HepG2 (cell line): Measurements from ENCODE around the gene ELP4. TPM values are rescaled to one million over a fixed set of nuclear protein-coding genes. Genes with fewer than 3 reads are reported as not detected.

Source experiments
- ATAC-seq: fragments of 200-7000 bp; cut with Tn5 transposase; 3 replicates; pipeline ENCODE4 v1.9.1; 2020; ENCODE audit warnings: mild to moderate bottlenecking, moderate library complexity
- BruUV-seq: library from RNA; stranded (reverse); fragments of 400-500 nt; replicated peaks from 2 replicates; lab custom pipeline; 2021; lab: Mats Ljungman, UMichigan
- CTCF ChIA-PET: fragments of 300-600 bp; formaldehyde crosslinking; extraction: SDS; loops from one replicate; lab custom pipeline; 2021; ENCODE audit warnings: low total read pairs, inconsistent platforms, low intra/inter-chr PET ratio; lab: Yijun Ruan, JAX
- POLR2A ChIA-PET: fragments of 350-600 bp; sonication (Branson Sonifier 250); formaldehyde crosslinking; loops from one replicate; lab custom pipeline; 2020; ENCODE audit warnings: antibody characterized with exemption, inconsistent platforms; lab: Yijun Ruan, JAX
- DNase-seq: peaks from one replicate; pipeline ENCODE4 v3.0.0-alpha.2; 2015; ENCODE audit warnings: low spot score
- FAIRE-seq: peaks from 3 replicates; lab custom pipeline; 2011; peaks lifted over from hg19 to GRCh38; lab: Jason Lieb, UNC
- H2AFZ ChIP-seq: one replicate; pipeline ENCODE4 v1.6.1; 2011; ENCODE audit warnings: low read length, inconsistent platforms
- H3K27ac ChIP-seq: fragments of 300-600 bp; 3 replicates; pipeline ENCODE4 v1.8.0; 2011; ENCODE audit warnings: mixed run types, mild to moderate bottlenecking, mixed read lengths, low read length, inconsistent platforms; ENCODE audit not compliant: insufficient read depth; ENCODE audit errors: extremely low read length
- H3K27me3 ChIP-seq, 2 experiments: fragments of 200-600 bp in 1 of 2; 2 replicates in 1 of 2; 3 replicates in 1 of 2; pipeline versions ENCODE4 v1.6.0 to v1.8.0; 2011; ENCODE audit warnings: low read length in 2 of 2, mild to moderate bottlenecking in 2 of 2, moderate library complexity in 2 of 2, inconsistent platforms in 1 of 2; ENCODE audit not compliant: insufficient read depth in 2 of 2, control insufficient read depth in 1 of 2
- H3K36me3 ChIP-seq, 2 experiments: fragments of 200-600 bp in 1 of 2; replicated peaks in 1 of 2; 2 replicates in 1 of 2; 3 replicates in 1 of 2; pipeline versions ENCODE4 v1.5.1 to v1.8.0; 2011; ENCODE audit warnings: low read length in 2 of 2, inconsistent platforms in 1 of 2; ENCODE audit not compliant: insufficient read depth in 2 of 2, control insufficient read depth in 1 of 2
- H3K4me1 ChIP-seq: 2 replicates; pipeline ENCODE4 v1.5.1; 2012; ENCODE audit warnings: low read length, inconsistent platforms; ENCODE audit not compliant: insufficient read depth
- H3K4me2 ChIP-seq: 2 replicates; pipeline ENCODE4 v1.6.0; 2011; ENCODE audit warnings: low read depth, low read length, inconsistent platforms
- H3K4me3 ChIP-seq, 3 experiments: fragments of 200-600 bp in 1 of 3; sonication (generic), shearing (Covaris generic) in 1 of 3; replicated peaks in 1 of 3; 2 replicates each; pipeline ENCODE4 v1.5.1; 2011 to 2016; ENCODE audit warnings: low read length in 3 of 3, inconsistent platforms in 2 of 3, low read depth in 2 of 3, mild to moderate bottlenecking in 2 of 3, control low read depth in 1 of 3, mixed read lengths in 1 of 3; ENCODE audit not compliant: insufficient read depth in 1 of 3
- H3K79me2 ChIP-seq: one replicate; pipeline ENCODE4 v1.6.1; 2011; ENCODE audit warnings: low read length, inconsistent platforms; ENCODE audit not compliant: insufficient read depth
- H3K9ac ChIP-seq: 2 replicates; pipeline ENCODE4 v1.6.0; 2011; ENCODE audit warnings: mild to moderate bottlenecking, low read depth, low read length, inconsistent platforms; ENCODE audit not compliant: insufficient read depth
- H3K9me3 ChIP-seq: 2 replicates; pipeline ENCODE4 v1.5.1; 2012; ENCODE audit warnings: mild to moderate bottlenecking, low read length
- H4K20me1 ChIP-seq: 2 replicates; pipeline ENCODE4 v1.6.0; 2011; ENCODE audit warnings: inconsistent platforms, mild to moderate bottlenecking, low read length, moderate library complexity; ENCODE audit not compliant: insufficient read depth
- EED ChIP-seq: sonication (generic); formaldehyde crosslinking; IDR thresholded peaks from 2 replicates; pipeline ENCODE4 v1.5.0; 2020; ENCODE audit warnings: mild to moderate bottlenecking, missing genetic modification reagents
- MLLT10 ChIP-seq: sonication (generic); formaldehyde crosslinking; IDR thresholded peaks from 2 replicates; pipeline ENCODE4 v1.4.0; 2020; ENCODE audit warnings: missing genetic modification reagents
- MTF2 ChIP-seq: sonication (generic); formaldehyde crosslinking; IDR thresholded peaks from 2 replicates; pipeline ENCODE4 v1.5.0; 2020; ENCODE audit warnings: missing genetic modification reagents, borderline replicate concordance
- NFRKB ChIP-seq: fragments of 450-650 bp; IDR thresholded peaks from 2 replicates; pipeline ENCODE4 v1.6.1; 2017
- RBAK ChIP-seq: sonication (generic); formaldehyde crosslinking; IDR thresholded peaks from 2 replicates; pipeline ENCODE4 v1.5.1; 2020; ENCODE audit warnings: mild to moderate bottlenecking, missing genetic modification reagents
- REL ChIP-seq: sonication (generic); formaldehyde crosslinking; conservative IDR thresholded peaks from 2 replicates; pipeline ENCODE4 v1.8.0; 2022; ENCODE audit warnings: mild to moderate bottlenecking, missing genetic modification reagents, moderate library complexity
- REPIN1 ChIP-seq: sonication (generic); formaldehyde crosslinking; IDR thresholded peaks from 2 replicates; pipeline ENCODE4 v1.8.0; 2022; ENCODE audit warnings: missing genetic modification reagents, low read depth, mild to moderate bottlenecking, borderline replicate concordance
- TBL1XR1 ChIP-seq: fragments of 150-350 bp; IDR thresholded peaks from 2 replicates; pipeline ENCODE4 v1.6.1; 2014; ENCODE audit warnings: borderline replicate concordance, low read length; ENCODE audit not compliant: partially characterized antibody
- TEAD2 ChIP-seq: sonication (generic); formaldehyde crosslinking; IDR thresholded peaks from 2 replicates; pipeline ENCODE4 v1.9.0; 2021; ENCODE audit warnings: missing genetic modification reagents
- TRIM22 ChIP-seq: fragments of 450-650 bp; IDR thresholded peaks from 2 replicates; pipeline ENCODE4 v1.6.1; 2017
- ZFP62 ChIP-seq: sonication (generic); formaldehyde crosslinking; IDR thresholded peaks from 2 replicates; pipeline ENCODE4 v1.4.0; 2020; ENCODE audit warnings: missing genetic modification reagents
- ZNF589 ChIP-seq: sonication (generic); formaldehyde crosslinking; conservative IDR thresholded peaks from 2 replicates; pipeline ENCODE4 v1.8.0; 2022; ENCODE audit warnings: mild to moderate bottlenecking, moderate library complexity, missing genetic modification reagents
- ZNF644 ChIP-seq: IDR thresholded peaks from 2 replicates; pipeline ENCODE4 v1.6.1; 2016; ENCODE audit warnings: low read depth
- ZNF740 ChIP-seq: sonication (generic); formaldehyde crosslinking; IDR thresholded peaks from 2 replicates; pipeline ENCODE4 v1.4.0; 2020; ENCODE audit warnings: missing genetic modification reagents
- ZNF788 ChIP-seq: sonication (generic); formaldehyde crosslinking; IDR thresholded peaks from 2 replicates; pipeline ENCODE4 v1.5.0; 2020; ENCODE audit warnings: mild to moderate bottlenecking, missing genetic modification reagents, borderline replicate concordance
- whole genome bisulfite sequencing: methylation state at CpG from one replicate; pipeline ENCODE4 v1.1.6; 2017; ENCODE audit warnings: low lambda C conversion rate; 5-methylcytosine and 5-hydroxymethylcytosine counted together
- in situ Hi-C: cut with HindIII; loops from 2 replicates; pipeline ENCODE4 v1.10.0; 2017; ENCODE audit warnings: low pct_unique_long_range_greater_than_20kb; ENCODE audit not compliant: extremely low pct_ligation_motif_present
- intact Hi-C: fragments of 100-400 bp; cut with micrococcal nuclease; formaldehyde crosslinking; loops from one replicate; pipeline ENCODE4 v1.10.0; 2022; ENCODE audit not compliant: unreplicated experiment
- polyA plus RNA-seq, 8 experiments: library from polyadenylated mRNA; depleted of rRNA in 3 of 8; stranded (reverse) in 7 of 8; unstranded in 1 of 8; fragments of >200 nt; fragmentation: Illumina TruSeq in 4 of 8; extraction: Trizol in 4 of 8; gene quantifications; 2 replicates each; pipeline versions ENCODE4 v1.2.1 to v1.2.3, GENCODE V29; 2011 to 2016; ENCODE audit warnings: low read depth in 4 of 8, missing spikeins in 1 of 8, mixed read lengths in 1 of 8; ENCODE audit not compliant: insufficient read depth in 1 of 8
- total RNA-seq, 5 experiments: library from RNA; depleted of rRNA; stranded (reverse); fragments of >200 nt; fragmentation: Illumina TruSeq; extraction: Trizol; gene quantifications; 2 replicates each; pipeline ENCODE4 v1.2.3, GENCODE V29; 2016; ENCODE audit warnings: low read depth in 1 of 5
- TF ChIP-seq, protein P1 (sequence below): sonication (generic); formaldehyde crosslinking; IDR thresholded peaks from 2 replicates; pipeline ENCODE4 v1.8.1; 2023; ENCODE audit warnings: missing genetic modification reagents, mild to moderate bottlenecking, borderline replicate concordance
- TF ChIP-seq, protein P2 (sequence below): sonication (generic); formaldehyde crosslinking; IDR thresholded peaks from 2 replicates; pipeline ENCODE4 v1.4.0; 2020; ENCODE audit warnings: missing genetic modification reagents, borderline replicate concordance

The ELP4 gene
- total and polyA plus RNA-seq, 2 of the 13 experiments (the other 11 are each of a cell fraction or from before 2014, with no cell fraction given), result 12.8 to 19.1 TPM

- in situ Hi-C loops, result no loop called here
- TF ChIP-seq REL (CRISPR knock-in tag), result no peak
- no peak for TF ChIP-seq MLLT10
- TF ChIP-seq MTF2 (CRISPR knock-in tag), result no peak
- TF ChIP-seq EED (CRISPR knock-in tag), result no peak
- no peak for TF ChIP-seq REPIN1 (CRISPR knock-in tag)
- no peak for TF ChIP-seq TBL1XR1
- TF ChIP-seq TEAD2 (CRISPR knock-in tag), result no peak
- no peak for TF ChIP-seq ZNF589 (CRISPR knock-in tag)
- TF ChIP-seq ZNF644 (CRISPR knock-in tag), result no peak
- TF ChIP-seq, protein P1, sequence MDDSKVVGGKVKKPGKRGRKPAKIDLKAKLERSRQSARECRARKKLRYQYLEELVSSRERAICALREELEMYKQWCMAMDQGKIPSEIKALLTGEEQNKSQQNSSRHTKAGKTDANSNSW, result no peak
- Histone ChIP-seq H2AFZ (no peak overlapping the region), H3K27me3 (no peaks in the 10 kb centered on the region), H3K4me2 (no peak overlapping the region), H3K9ac (no peak overlapping the region), H3K4me1 (no peaks in the 10 kb centered on the region), H3K36me3 (no peaks in the 10 kb centered on the region), H3K27ac (no peak overlapping the region), H3K79me2 (no peaks in the 10 kb centered on the region), H3K9me3 (no peaks in the 10 kb centered on the region), H4K20me1 (no peaks in the 10 kb centered on the region), H3K4me3 (no peak overlapping the region)
- WGBS, result 100% methylated on average over 1 of the region's 1 CpG
- ChIA-PET POLR2A (no interaction called here), CTCF (no interaction called here)
- no TSS peak for BruUV-seq
- no peak for ATAC-seq
- FAIRE-seq, result no peak
- intact Hi-C loops, result no loop called here
- no peak for DNase-seq
Measured at GRCh38 chr11:31582697-31583096, 73.1 kb downstream of the ELP4 start.

- DNase-seq (no peak), ATAC-seq (no peak), FAIRE-seq (no peak)
- Histone ChIP-seq H3K27me3 (no peaks in the 10 kb centered on the region), H4K20me1 (no peaks in the 10 kb centered on the region), H3K27ac (no peak overlapping the region), H3K4me3 (no peak overlapping the region), H3K79me2 (no peaks in the 10 kb centered on the region), H3K36me3 (no peaks in the 10 kb centered on the region), H3K4me1 (no peaks in the 10 kb centered on the region), H2AFZ (no peak overlapping the region), H3K4me2 (no peak overlapping the region), H3K9ac (no peak overlapping the region), H3K9me3 (no peaks in the 10 kb centered on the region)
- 95% methylated on average over 2 of the region's 2 CpGs for WGBS
- BruUV-seq, result no TSS peak
- in situ Hi-C loops (no loop called here), intact Hi-C loops (no loop called here)
- ChIA-PET POLR2A (no interaction called here), CTCF (no interaction called here)
- TF ChIP-seq TRIM22, result no peak
- TF ChIP-seq ZNF740 (CRISPR knock-in tag), result no peak
- no peak for TF ChIP-seq NFRKB
- no peak for TF ChIP-seq RBAK (CRISPR knock-in tag)
- TF ChIP-seq ZNF788 (CRISPR knock-in tag), result no peak
- TF ChIP-seq, protein P2, sequence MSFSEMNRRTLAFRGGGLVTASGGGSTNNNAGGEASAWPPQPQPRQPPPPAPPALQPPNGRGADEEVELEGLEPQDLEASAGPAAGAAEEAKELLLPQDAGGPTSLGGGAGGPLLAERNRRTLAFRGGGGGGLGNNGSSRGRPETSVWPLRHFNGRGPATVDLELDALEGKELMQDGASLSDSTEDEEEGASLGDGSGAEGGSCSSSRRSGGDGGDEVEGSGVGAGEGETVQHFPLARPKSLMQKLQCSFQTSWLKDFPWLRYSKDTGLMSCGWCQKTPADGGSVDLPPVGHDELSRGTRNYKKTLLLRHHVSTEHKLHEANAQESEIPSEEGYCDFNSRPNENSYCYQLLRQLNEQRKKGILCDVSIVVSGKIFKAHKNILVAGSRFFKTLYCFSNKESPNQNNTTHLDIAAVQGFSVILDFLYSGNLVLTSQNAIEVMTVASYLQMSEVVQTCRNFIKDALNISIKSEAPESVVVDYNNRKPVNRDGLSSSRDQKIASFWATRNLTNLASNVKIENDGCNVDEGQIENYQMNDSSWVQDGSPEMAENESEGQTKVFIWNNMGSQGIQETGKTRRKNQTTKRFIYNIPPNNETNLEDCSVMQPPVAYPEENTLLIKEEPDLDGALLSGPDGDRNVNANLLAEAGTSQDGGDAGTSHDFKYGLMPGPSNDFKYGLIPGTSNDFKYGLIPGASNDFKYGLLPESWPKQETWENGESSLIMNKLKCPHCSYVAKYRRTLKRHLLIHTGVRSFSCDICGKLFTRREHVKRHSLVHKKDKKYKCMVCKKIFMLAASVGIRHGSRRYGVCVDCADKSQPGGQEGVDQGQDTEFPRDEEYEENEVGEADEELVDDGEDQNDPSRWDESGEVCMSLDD (CRISPR knock-in tag), result no peak
- no peak for TF ChIP-seq ZFP62 (CRISPR knock-in tag)
Measured at GRCh38 chr11:31598454-31598853, 88.9 kb downstream of the ELP4 start.
